Measurements from ENCODE around the gene SARDH.

- TF ChIP-seq, protein P1, sequence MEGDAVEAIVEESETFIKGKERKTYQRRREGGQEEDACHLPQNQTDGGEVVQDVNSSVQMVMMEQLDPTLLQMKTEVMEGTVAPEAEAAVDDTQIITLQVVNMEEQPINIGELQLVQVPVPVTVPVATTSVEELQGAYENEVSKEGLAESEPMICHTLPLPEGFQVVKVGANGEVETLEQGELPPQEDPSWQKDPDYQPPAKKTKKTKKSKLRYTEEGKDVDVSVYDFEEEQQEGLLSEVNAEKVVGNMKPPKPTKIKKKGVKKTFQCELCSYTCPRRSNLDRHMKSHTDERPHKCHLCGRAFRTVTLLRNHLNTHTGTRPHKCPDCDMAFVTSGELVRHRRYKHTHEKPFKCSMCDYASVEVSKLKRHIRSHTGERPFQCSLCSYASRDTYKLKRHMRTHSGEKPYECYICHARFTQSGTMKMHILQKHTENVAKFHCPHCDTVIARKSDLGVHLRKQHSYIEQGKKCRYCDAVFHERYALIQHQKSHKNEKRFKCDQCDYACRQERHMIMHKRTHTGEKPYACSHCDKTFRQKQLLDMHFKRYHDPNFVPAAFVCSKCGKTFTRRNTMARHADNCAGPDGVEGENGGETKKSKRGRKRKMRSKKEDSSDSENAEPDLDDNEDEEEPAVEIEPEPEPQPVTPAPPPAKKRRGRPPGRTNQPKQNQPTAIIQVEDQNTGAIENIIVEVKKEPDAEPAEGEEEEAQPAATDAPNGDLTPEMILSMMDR (conservative IDR thresholded peaks at IDR 0.05; ENCODE audit: low read length), result no peak
- no peak for TF ChIP-seq EZH2phosphoT487 (IDR thresholded peaks at IDR 0.05; ENCODE audit: borderline replicate concordance)
These were observed 123.0 kb downstream of the SARDH start for GRCh38 chr9:133615186-133615585.
